HG03045 (cell line): ENCODE measurements around the gene DDI2.
A peak's percentile ranks its signal among the peaks of the same experiment; 100 is the strongest.

Experiments used
- ATAC-seq: cut with Tn5 transposase; IDR thresholded peaks from one replicate; pipeline ENCODE4 v1.9.1; 2021; ENCODE audit warnings: mild to moderate bottlenecking, moderate library complexity; ENCODE audit not compliant: unreplicated experiment

Gene DDI2

GRCh38 chr1:15605398-15606383, 11.6 kb upstream of the DDI2 start:
- no peak for ATAC-seq

DNA sequence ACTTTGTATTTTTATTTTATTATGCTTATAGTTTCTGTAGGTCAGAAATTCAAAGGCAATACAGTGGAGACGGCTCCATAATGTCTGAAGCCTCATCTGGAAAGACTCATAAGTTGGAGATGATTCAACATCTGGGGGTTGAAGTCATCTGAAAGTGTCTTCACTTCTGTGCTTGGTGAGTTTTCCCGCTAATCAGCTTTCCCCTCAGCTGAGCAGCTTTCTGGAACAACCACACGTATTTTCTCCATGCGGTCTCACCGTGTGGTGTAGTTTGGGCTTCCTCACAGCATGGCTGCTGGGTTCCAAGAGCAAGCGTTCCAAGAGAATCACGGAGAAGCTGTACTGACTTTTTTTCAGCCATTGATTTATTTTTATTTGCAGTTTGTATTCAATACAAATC, 7.6 kb upstream of the DDI2 start:
- no peak for ATAC-seq

DNA sequence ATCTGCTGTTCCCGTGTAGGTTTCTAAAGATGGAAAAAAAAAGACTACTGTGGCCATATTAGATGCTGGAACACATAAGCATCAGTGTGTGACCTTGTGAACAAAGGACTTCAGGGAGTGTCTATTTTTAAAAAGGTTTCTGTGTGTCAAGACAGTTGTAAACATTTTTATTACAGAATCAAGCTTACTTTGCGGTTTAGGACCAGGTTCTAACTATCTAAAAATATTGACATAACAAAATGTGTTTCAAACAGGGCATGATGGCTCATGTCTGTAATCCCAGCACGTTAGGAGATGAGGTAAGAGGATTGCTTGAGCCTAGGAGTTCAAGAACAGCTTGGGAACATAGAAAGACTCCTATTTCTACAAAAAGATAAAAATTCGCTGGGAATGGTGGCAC, 7.1 kb upstream of the DDI2 start:
- no peak for ATAC-seq

DNA sequence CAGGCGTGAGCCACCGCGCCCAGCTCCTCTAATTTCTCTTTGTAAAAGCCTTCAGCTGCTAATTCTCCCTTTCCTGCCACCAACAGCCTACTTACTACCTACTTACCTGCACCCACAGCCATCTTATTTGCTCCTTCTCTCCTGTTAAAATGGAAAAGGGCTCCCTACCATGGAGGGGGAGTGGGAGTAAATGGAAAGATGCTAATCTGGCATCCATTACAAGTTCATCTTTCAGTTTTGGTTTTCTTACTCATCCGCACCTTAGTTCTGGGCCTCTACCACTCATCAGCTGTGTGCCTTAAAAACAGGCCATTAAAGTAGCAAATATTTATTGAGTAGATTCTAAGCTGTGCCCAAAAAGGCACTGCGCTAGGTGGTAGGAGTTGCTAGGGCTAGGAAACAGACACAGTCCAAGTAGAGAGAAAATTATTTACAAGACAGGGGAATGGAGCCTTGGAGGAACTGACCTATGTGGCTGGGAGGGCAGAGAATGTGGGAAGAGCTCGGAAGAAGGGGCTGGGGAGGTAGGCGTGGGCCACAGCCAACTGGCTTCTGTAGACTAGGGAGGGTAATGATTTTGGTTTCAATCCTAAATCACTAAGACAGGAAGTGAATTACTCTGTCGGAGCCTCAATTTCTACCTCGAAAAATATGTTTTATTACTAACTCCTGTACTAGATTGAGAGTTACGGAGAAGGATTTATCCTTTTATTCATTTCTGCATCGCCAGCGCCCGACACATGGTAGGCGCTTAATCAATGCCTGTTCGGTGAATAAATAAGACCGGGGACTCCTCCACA, 685 bp upstream of the DDI2 start:
- peak; percentile 11 for ATAC-seq

DNA sequence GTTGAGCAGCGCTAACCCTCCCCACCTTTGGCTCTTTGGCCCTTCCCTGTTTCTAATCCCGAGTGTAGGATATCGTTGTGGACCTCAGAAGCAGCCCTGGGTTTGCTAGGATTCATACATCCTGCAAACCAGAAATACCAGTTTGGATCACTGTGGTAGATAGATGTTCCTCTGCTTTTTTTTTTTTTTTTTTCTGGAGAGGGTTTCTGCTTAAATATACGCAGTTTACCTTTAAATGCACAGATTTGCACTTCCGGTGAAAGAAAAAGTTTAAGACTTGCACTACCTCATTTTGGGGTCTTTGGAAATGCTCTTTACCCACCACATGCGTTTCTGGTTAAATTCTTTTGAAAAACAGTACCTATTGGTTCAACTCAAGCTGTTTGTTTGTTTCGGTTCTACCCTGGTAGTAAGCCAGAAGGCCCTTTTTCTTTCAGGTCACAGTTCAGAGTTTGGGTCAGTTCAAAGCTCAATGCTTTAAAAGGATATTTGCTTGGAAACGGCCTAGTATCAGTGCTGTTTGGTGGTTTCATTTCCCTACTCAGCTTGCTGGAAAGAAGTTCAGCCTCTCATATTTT, 908 bp downstream of the DDI2 start:
- ATAC-seq: peak; percentile 29

GRCh38 chr1:15618655-15619525, 1.6 kb downstream of the DDI2 start:
- ATAC-seq: no peak

GRCh38 chr1:15620155-15620545, 2.9 kb downstream of the DDI2 start:
- no peak for ATAC-seq

DNA sequence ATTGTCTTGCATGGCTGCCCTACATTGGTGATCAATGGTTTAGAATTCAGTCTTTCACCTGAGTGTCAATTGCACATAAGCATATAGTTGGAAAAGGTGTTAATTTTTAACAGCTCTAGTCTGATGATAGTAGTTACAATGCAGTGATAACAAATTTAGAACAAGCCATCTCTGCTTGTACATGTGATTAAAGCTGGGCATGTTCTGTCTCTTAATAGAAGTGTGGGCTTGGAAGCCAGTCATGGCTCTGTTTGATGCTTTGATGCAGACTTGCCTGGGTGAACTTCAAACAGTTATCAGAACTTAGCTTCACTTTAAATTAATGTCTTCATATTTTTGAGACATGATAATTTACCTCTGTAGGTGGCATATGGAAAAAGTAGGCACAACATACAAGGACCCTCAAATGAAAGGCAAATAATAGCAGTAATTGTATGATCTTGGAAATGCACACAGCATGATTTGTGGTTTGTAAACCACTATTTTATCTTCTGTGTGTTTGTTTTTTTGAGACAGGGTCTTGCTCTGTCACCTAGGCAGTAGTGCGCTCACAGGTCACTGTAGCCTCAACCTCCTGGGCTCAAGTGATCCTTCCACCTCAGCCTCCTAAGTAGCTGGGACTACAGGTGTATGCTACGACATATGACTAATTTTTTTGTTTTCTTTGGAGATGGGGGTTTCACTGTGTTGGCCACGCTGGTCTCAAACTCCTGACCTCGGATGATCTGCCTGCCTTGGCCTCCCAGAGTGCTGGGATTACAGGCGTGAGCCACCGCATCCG, 3.8 kb downstream of the DDI2 start:
- ATAC-seq: no peak

- ATAC-seq: no peak
Observed at GRCh38 chr1:15621975-15622374, 4.7 kb downstream of the DDI2 start.

GRCh38 chr1:15622712-15623373, 5.6 kb downstream of the DDI2 start:
- ATAC-seq: no peak

DNA sequence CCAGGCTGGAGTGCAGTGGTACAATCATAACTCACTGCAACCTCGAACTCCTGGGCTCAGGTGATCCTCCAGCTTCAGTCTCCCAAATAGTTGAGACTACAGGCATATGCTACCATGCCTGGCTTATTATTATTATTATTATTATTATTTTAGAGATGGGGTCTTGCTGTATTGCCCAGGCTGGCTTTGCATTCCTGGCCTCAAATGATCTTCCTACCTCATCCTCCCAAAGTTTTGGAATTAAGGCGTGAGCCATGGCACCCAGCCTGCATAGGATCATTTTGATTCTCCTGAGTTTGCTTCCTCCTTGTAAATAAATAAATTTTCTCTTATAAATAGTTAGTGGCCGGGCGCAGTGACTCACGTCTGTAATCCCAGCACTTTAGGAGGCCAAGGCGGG, 6.2 kb downstream of the DDI2 start:
- no peak for ATAC-seq

- no peak for ATAC-seq
Observed at GRCh38 chr1:15624133-15624714, 7.0 kb downstream of the DDI2 start.

GRCh38 chr1:15625056-15625917, 8.0 kb downstream of the DDI2 start:
- no peak for ATAC-seq

DNA sequence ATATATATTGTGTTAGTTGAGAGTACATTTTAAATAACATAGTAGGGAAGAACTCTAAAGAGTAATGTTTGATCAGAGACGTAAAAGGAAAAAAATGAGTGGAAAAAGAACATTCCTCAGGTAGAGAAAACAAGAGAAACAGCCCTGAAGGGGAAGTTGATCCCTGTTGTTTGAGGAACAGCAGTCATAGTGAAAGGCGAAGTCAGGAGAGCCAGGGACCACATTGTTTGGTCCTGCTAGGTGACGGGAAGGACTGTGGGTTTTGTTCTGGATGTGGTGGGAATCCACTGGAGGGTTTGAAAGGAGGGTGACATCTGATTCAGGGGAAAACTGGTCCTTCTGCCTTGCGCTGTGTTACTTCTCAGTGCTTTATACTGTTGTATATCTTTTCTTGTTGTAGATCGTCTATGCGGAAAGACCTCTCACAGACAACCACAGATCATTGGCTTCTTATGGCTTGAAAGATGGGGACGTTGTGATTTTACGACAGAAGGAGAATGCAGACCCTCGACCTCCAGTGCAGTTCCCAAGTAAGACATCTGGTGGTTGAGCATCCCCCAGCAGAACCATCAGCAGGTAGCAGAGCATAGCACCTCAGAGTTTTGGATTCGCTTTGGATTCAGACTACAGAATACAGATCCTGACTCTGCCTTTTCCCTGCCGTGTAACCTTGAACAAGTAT, 9.2 kb downstream of the DDI2 start:
- ATAC-seq: no peak

DNA sequence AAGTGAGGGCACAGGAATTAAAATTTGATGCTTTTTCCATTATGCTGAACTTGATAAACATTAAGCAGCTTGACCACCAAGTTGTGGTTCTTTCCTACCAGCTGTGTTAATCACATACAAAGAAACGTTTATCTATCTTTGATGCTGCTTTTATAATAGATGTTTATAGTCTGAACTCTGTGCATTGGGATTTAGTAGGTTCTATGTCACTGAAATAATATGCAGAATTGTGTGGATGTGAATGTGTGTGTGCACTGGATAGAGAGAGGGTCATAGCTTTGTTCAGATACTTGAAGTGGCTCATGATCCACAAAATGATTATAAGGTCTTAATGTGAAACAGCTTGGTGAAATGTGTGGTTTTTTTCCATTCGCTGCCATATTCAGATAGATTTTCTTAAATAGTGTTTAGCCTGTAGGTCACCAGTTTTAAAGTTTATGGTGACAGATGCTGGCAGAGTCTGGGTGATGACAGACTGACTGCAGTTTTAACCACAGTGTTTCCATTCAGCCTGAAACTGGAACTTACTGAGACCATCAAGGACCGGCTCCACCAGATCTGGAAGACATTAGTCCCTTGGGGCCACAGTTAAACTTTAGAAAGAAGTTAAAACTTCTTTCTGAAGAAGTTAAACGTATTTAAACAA, 10.2 kb downstream of the DDI2 start:
- ATAC-seq: peak; percentile 75

GRCh38 chr1:15628003-15628402, 10.7 kb downstream of the DDI2 start:
- ATAC-seq: peak; percentile 12
